A673 (cell line): ENCODE data around the gene SBF2. TPM values are rescaled to one million over a fixed set of nuclear protein-coding genes. Genes with fewer than 3 reads are reported as not detected.

Experiments used
- BruUV-seq: library from RNA; stranded (reverse); fragments of 400-500 nt; replicated peaks from 2 replicates; lab custom pipeline; 2021; lab: Mats Ljungman, UMichigan
- CTCF ChIA-PET: fragments of 300-600 bp; sonication (Branson Sonifier 250); formaldehyde crosslinking; loops from one replicate; lab custom pipeline; 2022; ENCODE audit warnings: antibody characterized with exemption; lab: Charles Lee
- POLR2A ChIA-PET: fragments of 300-600 bp; sonication (Branson Sonifier 250); formaldehyde crosslinking; loops from one replicate; lab custom pipeline; 2022; ENCODE audit warnings: antibody characterized with exemption; ENCODE audit not compliant: low non-redundant PET; lab: Charles Lee
- DNase-seq: peaks from one replicate; pipeline ENCODE4 v3.0.0-alpha.2; 2015; ENCODE audit warnings: low spot score
- H3K27ac ChIP-seq: fragments of 200-600 bp; sonication (generic); 2 replicates; pipeline ENCODE4 v1.5.1; 2016; ENCODE audit warnings: mixed run types, low read depth, mild to moderate bottlenecking, mixed read lengths, antibody characterized with exemption, low read length; ENCODE audit not compliant: poor library complexity, severe bottlenecking
- H3K27me3 ChIP-seq: fragments of 200-600 bp; sonication (generic); replicated peaks from 2 replicates; pipeline ENCODE4 v1.6.1; 2017; ENCODE audit warnings: mixed run types, low read depth, mild to moderate bottlenecking, mixed read lengths, antibody characterized with exemption, low read length; ENCODE audit not compliant: insufficient read depth, poor library complexity
- H3K36me3 ChIP-seq: fragments of 200-600 bp; sonication (generic); 2 replicates; pipeline ENCODE4 v1.6.1; 2016; ENCODE audit warnings: mixed run types, mild to moderate bottlenecking, mixed read lengths, antibody characterized with exemption, low read length; ENCODE audit not compliant: insufficient read depth, poor library complexity, severe bottlenecking
- H3K4me1 ChIP-seq: fragments of 200-600 bp; sonication (generic); 2 replicates; pipeline ENCODE4 v1.6.1; 2017; ENCODE audit warnings: mixed run types, mild to moderate bottlenecking, mixed read lengths, antibody characterized with exemption, low read length; ENCODE audit not compliant: insufficient read depth, poor library complexity, severe bottlenecking
- H3K4me3 ChIP-seq: fragments of 200-600 bp; sonication (generic); 2 replicates; pipeline ENCODE4 v1.5.1; 2016; ENCODE audit warnings: low read depth, mixed run types, mild to moderate bottlenecking, mixed read lengths, low read length; ENCODE audit not compliant: poor library complexity, severe bottlenecking
- H3K9me3 ChIP-seq: fragments of 200-600 bp; sonication (generic); 2 replicates; pipeline ENCODE4 v1.6.1; 2016; ENCODE audit warnings: mixed run types, low read depth, mild to moderate bottlenecking, mixed read lengths, antibody characterized with exemption, low read length; ENCODE audit not compliant: poor library complexity, severe bottlenecking
- CTCF ChIP-seq: fragments of 300-800, 200-600 bp; sonication (generic); conservative IDR thresholded peaks from 2 replicates; pipeline ENCODE4 v1.5.1; 2017; ENCODE audit warnings: low read depth, mild to moderate bottlenecking, antibody characterized with exemption, low read length, moderate library complexity, mixed read lengths
- EZH2 ChIP-seq: fragments of 200-600 bp; sonication (generic); IDR thresholded peaks from 2 replicates; pipeline ENCODE4 v1.6.1; 2017; ENCODE audit warnings: borderline replicate concordance, low read depth, mild to moderate bottlenecking, mixed read lengths, antibody characterized with exemption, low read length; ENCODE audit not compliant: poor library complexity, severe bottlenecking
- intact Hi-C: fragments of 100-400 bp; cut with micrococcal nuclease; formaldehyde crosslinking; loops from one replicate; pipeline ENCODE4 v1.10.0; 2022; ENCODE audit not compliant: unreplicated experiment
- total RNA-seq: library from RNA; stranded (reverse); gene quantifications from 2 replicates; pipeline ENCODE4 v1.2.3, GENCODE V29; 2021

The SBF2 gene
- total RNA-seq, 1 experiment from 2014 or later = 31.8 TPM

- H3K4me3 ChIP-seq = no peak overlapping the region
- DNase-seq = no peak
- no TSS peak for BruUV-seq
- no peak for TF ChIP-seq CTCF
- TF ChIP-seq EZH2 = no peak
- POLR2A ChIA-PET = no interaction called here
- no peaks in the 10 kb centered on the region for H3K4me1 ChIP-seq
- CTCF ChIA-PET = no interaction called here
- H3K27me3 ChIP-seq = no peaks in the 10 kb centered on the region
- H3K27ac ChIP-seq = no peak overlapping the region
- peaks cover 12% of the 10 kb centered on the region for H3K9me3 ChIP-seq
- intact Hi-C loops = no loop called here
- no peaks in the 10 kb centered on the region for H3K36me3 ChIP-seq
These were observed 218.9 kb downstream of the SBF2 start for GRCh38 chr11:10075141-10075540.

- no peak overlapping the region for H3K4me3 ChIP-seq
- no TSS peak for BruUV-seq
- intact Hi-C loops = no loop called here
- peaks cover under 1% of the 10 kb centered on the region for H3K4me1 ChIP-seq
- H3K9me3 ChIP-seq = no peaks in the 10 kb centered on the region
- no peak overlapping the region for H3K27ac ChIP-seq
- DNase-seq = no peak
- no peaks in the 10 kb centered on the region for H3K36me3 ChIP-seq
- ChIA-PET POLR2A (no interaction called here), CTCF (no interaction called here)
- no peak for TF ChIP-seq CTCF
- no peak for TF ChIP-seq EZH2
- no peaks in the 10 kb centered on the region for H3K27me3 ChIP-seq
These were observed 221.2 kb downstream of the SBF2 start for GRCh38 chr11:10072841-10073240.

- Histone ChIP-seq H3K36me3 (no peaks in the 10 kb centered on the region), H3K9me3 (no peaks in the 10 kb centered on the region), H3K4me3 (no peak overlapping the region), H3K27ac (no peak overlapping the region), H3K4me1 (peaks cover 8% of the 10 kb centered on the region), H3K27me3 (no peaks in the 10 kb centered on the region)
- POLR2A ChIA-PET = no interaction called here
- TF ChIP-seq CTCF (no peak), EZH2 (no peak)
- CTCF ChIA-PET = no interaction called here
- no peak for DNase-seq
- no TSS peak for BruUV-seq
- intact Hi-C loops = no loop called here
These were observed 221.9 kb downstream of the SBF2 start for GRCh38 chr11:10072142-10072541.
